GM06990 (cell line): ENCODE results near the gene GRIA1.

Experiments used
- DNase-seq: peaks from one replicate; pipeline ENCODE4 v3.0.0-alpha.2; 2011; ENCODE audit not compliant: insufficient read length; ENCODE audit errors: extremely low read depth
- H3K27me3 ChIP-seq: replicated peaks from 2 replicates; pipeline ENCODE4 v1.6.0; 2011; ENCODE audit warnings: low read length; ENCODE audit not compliant: control insufficient read depth, insufficient read depth
- H3K36me3 ChIP-seq: 2 replicates; pipeline ENCODE4 v1.5.1; 2011; ENCODE audit warnings: low read length; ENCODE audit not compliant: control insufficient read depth, insufficient read depth
- H3K4me3 ChIP-seq: replicated peaks from 2 replicates; pipeline ENCODE4 v1.5.1; 2011; ENCODE audit warnings: low read depth, mild to moderate bottlenecking, control low read depth, low read length
- TF ChIP-seq, protein P1 (sequence below): IDR thresholded peaks from 2 replicates; pipeline ENCODE4 v1.5.1; 2011; ENCODE audit warnings: low read length, control low read depth, mild to moderate bottlenecking, inconsistent platforms; ENCODE audit not compliant: insufficient read depth, poor library complexity, severe bottlenecking

Gene GRIA1

GRCh38 chr5:153490118-153491037 lies at the start of gene GRIA1:
TSS of gene GRIA1 (plus strand) at chr5:153490670.
- TF ChIP-seq, protein P1, sequence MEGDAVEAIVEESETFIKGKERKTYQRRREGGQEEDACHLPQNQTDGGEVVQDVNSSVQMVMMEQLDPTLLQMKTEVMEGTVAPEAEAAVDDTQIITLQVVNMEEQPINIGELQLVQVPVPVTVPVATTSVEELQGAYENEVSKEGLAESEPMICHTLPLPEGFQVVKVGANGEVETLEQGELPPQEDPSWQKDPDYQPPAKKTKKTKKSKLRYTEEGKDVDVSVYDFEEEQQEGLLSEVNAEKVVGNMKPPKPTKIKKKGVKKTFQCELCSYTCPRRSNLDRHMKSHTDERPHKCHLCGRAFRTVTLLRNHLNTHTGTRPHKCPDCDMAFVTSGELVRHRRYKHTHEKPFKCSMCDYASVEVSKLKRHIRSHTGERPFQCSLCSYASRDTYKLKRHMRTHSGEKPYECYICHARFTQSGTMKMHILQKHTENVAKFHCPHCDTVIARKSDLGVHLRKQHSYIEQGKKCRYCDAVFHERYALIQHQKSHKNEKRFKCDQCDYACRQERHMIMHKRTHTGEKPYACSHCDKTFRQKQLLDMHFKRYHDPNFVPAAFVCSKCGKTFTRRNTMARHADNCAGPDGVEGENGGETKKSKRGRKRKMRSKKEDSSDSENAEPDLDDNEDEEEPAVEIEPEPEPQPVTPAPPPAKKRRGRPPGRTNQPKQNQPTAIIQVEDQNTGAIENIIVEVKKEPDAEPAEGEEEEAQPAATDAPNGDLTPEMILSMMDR, result no peak
- H3K27me3 ChIP-seq, result no peaks in the 10 kb centered on the region; the same call in 1 of the 2 replicates
- no peak within 1 kb of the TSS for H3K4me3 ChIP-seq
- no peaks in the 10 kb centered on the region for H3K36me3 ChIP-seq
- DNase-seq, result no peak

- TF ChIP-seq, protein P1, result no peak
- DNase-seq, result no peak
- Histone ChIP-seq H3K4me3 (no peak overlapping the region), H3K27me3 (no peaks in the 10 kb centered on the region; the same call in 1 of the 2 replicates), H3K36me3 (no peaks in the 10 kb centered on the region)
Measured at GRCh38 chr5:153445875-153446579, 44.4 kb upstream of the GRIA1 start.

DNA sequence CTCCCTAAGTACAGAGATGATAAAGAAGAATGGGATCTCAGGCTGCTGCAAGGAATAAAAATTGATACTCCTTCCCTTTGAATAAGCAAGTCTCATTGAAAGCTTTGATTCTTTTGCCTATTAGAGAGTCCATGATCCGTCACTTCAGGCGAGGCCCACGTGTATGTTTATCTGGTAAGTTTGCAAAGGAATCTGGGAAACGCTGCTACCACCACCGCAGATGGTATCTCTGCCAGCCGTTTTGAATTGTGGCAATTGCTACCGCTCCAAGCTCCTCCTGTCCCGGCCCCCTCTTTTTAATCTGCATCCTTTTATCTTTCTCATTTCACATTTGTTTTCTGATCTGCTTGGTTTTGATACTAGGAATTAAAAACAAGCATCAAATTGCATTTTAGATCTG lies 42.9 kb upstream of the GRIA1 start:
- no peak for DNase-seq
- H3K27me3 ChIP-seq, result no peaks in the 10 kb centered on the region; the same call in 1 of the 2 replicates
- TF ChIP-seq, protein P1, result no peak
- no peaks in the 10 kb centered on the region for H3K36me3 ChIP-seq
- no peak overlapping the region for H3K4me3 ChIP-seq

- TF ChIP-seq, protein P1, result no peak
- H3K27me3 ChIP-seq, result no peaks in the 10 kb centered on the region
- no peak for DNase-seq
- no peak overlapping the region for H3K4me3 ChIP-seq
- H3K36me3 ChIP-seq, result no peaks in the 10 kb centered on the region
Measured at GRCh38 chr5:153456354-153456753, 34.1 kb upstream of the GRIA1 start.

DNA sequence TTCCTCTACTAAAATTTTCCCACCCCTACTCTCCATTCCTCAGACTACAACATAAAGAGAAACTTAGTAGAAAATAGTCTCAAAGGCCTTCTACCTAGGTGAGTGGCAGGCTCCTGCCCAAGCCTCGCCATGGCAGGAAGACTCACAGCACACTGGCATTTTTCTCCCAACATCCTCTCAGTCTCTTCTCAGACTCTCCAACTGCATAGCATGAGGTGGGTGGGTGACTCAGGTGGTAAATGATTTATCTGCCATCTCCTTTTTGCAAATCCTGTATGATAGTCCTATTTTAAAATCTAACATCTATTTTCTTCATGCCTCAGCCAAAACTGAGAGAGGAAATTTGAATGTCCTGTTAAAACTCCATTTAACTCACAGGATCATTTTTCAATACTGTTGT lies 33.5 kb upstream of the GRIA1 start:
- Histone ChIP-seq H3K36me3 (no peaks in the 10 kb centered on the region), H3K27me3 (no peaks in the 10 kb centered on the region), H3K4me3 (no peak overlapping the region)
- TF ChIP-seq, protein P1, result no peak
- DNase-seq, result no peak
